Measurements from ENCODE around the gene IFNL3. TPM values are rescaled to one million over a fixed set of nuclear protein-coding genes. Genes with fewer than 3 reads are reported as not detected.
"Not testable (repeated sequence)": the region's sequence is repeated elsewhere in the genome, so short reads cannot be mapped to it uniquely, and the experiment has no call there.

The IFNL3 gene
- total RNA-seq, 4 donors from 2014 or later: not detected

DNA sequence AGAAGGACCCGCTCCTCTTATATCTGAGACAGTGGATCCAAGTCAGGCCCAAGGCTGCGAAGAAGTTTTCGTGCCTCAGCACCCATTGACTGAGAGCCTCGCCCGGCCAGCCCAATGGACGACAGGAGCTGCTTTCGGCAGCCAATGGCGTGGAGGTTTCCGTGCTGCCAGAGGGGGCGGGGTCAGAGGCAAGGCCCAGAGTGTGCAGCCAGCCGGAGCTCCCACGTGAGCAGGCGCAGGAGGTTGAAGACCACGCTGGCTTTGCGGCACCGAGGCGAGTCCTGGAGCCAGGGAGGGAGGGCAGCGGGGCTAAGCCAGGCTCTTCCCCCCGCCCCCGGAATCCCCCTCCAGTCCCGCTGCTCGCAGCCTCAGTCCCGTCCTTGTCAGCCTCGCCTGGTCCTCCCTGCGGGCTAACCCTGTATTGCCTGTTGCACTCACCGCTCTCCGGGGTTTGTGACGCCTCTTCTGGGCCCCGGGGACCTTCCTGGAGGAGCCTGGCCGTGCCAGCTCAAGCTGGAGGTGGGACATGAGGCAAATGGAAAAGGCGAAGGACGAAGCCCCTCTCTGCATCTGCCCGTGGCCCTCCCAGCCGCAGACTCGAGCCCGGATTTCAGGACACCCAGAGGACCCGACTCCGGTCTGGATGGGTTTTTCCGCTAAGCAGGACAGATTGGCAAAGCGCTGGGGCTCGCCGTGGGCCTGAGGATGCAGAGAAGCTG lies 2.3 kb upstream of the IFNL3 start:
- Histone ChIP-seq H3K4me3 (peak overlapping the region in 1 of 4 donors; percentile 7), H3K4me1 (peaks cover 0 to 14% (median 4%) of the 10 kb centered on the region in 4 donors), H3K9me3 (no peaks in the 10 kb centered on the region), H3K36me3 (no peaks in the 10 kb centered on the region), H3K27ac (no peak overlapping the region), H3K27me3 (peaks cover 0 to 64% of the 10 kb centered on the region in 2 donors)
- 11 to 13% methylated on average over 23 to 29 of the region's 42 CpGs for WGBS, 2 donors
- TF ChIP-seq, protein P1, sequence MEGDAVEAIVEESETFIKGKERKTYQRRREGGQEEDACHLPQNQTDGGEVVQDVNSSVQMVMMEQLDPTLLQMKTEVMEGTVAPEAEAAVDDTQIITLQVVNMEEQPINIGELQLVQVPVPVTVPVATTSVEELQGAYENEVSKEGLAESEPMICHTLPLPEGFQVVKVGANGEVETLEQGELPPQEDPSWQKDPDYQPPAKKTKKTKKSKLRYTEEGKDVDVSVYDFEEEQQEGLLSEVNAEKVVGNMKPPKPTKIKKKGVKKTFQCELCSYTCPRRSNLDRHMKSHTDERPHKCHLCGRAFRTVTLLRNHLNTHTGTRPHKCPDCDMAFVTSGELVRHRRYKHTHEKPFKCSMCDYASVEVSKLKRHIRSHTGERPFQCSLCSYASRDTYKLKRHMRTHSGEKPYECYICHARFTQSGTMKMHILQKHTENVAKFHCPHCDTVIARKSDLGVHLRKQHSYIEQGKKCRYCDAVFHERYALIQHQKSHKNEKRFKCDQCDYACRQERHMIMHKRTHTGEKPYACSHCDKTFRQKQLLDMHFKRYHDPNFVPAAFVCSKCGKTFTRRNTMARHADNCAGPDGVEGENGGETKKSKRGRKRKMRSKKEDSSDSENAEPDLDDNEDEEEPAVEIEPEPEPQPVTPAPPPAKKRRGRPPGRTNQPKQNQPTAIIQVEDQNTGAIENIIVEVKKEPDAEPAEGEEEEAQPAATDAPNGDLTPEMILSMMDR (IDR thresholded peaks at IDR 0.05): no peak
- TF ChIP-seq POLR2A (IDR thresholded peaks at IDR 0.05): no peak
- DNase-seq (ENCODE audit: low spot score in 2 of 2): no peak

DNA sequence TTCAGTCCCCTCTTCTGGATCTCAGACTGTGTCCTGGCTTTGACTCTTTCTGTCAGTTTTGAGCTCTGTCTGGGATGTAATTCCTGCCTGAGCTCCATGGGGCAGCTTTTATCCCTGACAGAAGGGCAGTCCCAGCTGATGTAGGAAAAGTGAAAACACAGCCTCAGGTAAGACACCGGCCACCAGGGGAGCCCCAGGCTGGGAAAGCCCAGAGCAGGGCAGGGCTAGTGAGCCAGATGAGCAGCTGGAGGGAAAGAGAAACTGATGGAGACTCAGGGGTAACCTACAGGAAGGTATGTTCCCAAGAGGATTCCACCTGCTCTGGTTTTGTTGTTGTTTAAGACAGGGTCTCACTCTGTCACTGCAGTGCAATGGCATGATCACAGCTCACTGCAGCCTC lies 360 bp upstream of the IFNL3 start:
- not testable (repeated sequence) for H3K4me3 ChIP-seq; H3K36me3 ChIP-seq; DNase-seq (ENCODE audit: low spot score in 2 of 2); H3K9me3 ChIP-seq; H3K27ac ChIP-seq
- Histone ChIP-seq H3K4me1 (peaks cover 0 to 14% (median 4%) of the 10 kb centered on the region in 4 donors), H3K27me3 (peaks cover 0 to 65% of the 10 kb centered on the region in 2 donors)
- WGBS, 2 donors: no CpG with 5 or more reads among the region's 1 CpG

DNA sequence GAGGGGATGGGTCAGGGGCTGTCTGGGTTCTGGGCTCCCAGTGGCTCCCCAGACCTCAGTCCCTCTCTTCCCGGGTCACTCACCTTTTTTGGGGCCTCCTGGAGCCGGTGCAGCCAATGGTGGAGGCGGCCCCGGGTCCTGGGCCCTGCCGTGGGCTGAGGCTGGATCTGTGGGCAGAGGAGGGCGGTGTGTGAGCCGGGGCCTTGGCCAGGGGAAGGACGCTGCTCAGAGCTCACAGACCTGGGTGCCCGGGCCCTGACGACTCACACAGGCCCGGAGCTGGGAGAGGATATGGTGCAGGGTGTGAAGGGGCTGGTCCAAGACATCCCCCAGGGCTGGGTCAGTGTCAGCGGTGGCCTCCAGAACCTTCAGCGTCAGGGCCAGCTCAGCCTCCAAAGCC lies 1.1 kb downstream of the IFNL3 start:
- H3K4me1 ChIP-seq: peaks cover 0 to 14% (median 4%) of the 10 kb centered on the region in 4 donors
- not testable (repeated sequence) for DNase-seq (ENCODE audit: low spot score in 2 of 2); H3K27ac ChIP-seq; H3K36me3 ChIP-seq; H3K9me3 ChIP-seq; H3K4me3 ChIP-seq
- 77 to 84% methylated on average over 8 to 10 of the region's 13 CpGs for WGBS, 2 donors
- H3K27me3 ChIP-seq: peaks cover 0 to 59% of the 10 kb centered on the region in 2 donors

DNA sequence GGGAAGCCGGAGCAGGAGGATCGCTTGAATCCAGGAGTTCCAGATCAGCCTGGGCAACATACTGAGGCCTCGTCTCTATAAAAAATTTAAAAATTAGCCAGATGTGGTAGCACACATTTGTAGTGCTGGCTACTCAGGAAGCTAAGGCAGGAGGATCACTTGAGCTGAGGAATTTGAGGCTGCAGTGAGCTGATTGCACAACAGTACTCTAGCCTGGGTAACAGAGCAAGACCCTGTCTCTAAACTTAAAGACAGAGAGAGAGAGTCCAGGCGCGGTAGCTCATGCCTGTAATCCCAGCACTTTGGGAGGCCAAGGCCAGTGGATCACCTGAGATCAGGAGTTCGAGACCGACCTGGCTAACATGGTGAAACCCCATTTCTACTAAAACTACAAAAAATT lies 4.4 kb downstream of the IFNL3 start:
- no peak for DNase-seq (ENCODE audit: low spot score in 2 of 2)
- no peak overlapping the region for H3K4me3 ChIP-seq
- H3K36me3 ChIP-seq: no peaks in the 10 kb centered on the region
- peaks cover 0 to 45% of the 10 kb centered on the region in 2 donors for H3K27me3 ChIP-seq
- TF ChIP-seq POLR2A (IDR thresholded peaks at IDR 0.05) (no peak), EP300 (IDR thresholded peaks at IDR 0.05) (no peak)
- TF ChIP-seq, protein P1 (IDR thresholded peaks at IDR 0.05): no peak
- no peaks in the 10 kb centered on the region for H3K9me3 ChIP-seq
- no peak overlapping the region for H3K27ac ChIP-seq
- 84 to 91% methylated on average over 7 of the region's 7 CpGs for WGBS, 2 donors
- H3K4me1 ChIP-seq: peaks cover 0 to 3% (median 0%) of the 10 kb centered on the region in 4 donors

DNA sequence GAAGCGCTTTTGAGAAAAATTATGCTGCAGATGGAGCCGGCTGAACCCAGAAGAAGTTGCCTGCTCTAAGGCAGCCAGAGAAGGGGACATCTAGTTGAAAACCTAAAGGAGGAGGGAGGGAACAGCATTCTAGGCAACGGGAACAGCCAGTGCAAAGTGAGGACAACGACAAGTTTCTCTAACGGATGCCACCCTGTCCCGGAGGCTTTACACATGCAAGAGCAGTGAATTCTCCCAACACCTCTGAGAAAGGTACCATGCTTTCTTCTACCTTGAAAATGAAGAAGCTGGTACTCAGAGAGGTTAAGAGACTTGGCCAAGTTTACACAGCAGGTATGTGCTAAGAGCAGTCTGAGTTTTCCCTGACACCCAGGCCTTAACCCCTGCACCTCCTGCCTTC lies 5.9 kb downstream of the IFNL3 start:
- H3K36me3 ChIP-seq: no peaks in the 10 kb centered on the region
- peaks cover 0 to 3% (median 0%) of the 10 kb centered on the region in 4 donors for H3K4me1 ChIP-seq
- H3K9me3 ChIP-seq: no peaks in the 10 kb centered on the region
- H3K27me3 ChIP-seq: peaks cover 0 to 42% of the 10 kb centered on the region in 2 donors
- DNase-seq (ENCODE audit: low spot score in 2 of 2): no peak
- H3K4me3 ChIP-seq: no peak overlapping the region
- 83% methylated on average over 6 of the region's 6 CpGs for WGBS, 2 donors
- TF ChIP-seq EP300 (IDR thresholded peaks at IDR 0.05) (no peak), POLR2A (IDR thresholded peaks at IDR 0.05) (no peak)
- TF ChIP-seq, protein P1 (IDR thresholded peaks at IDR 0.05): no peak
- no peak overlapping the region for H3K27ac ChIP-seq

DNA sequence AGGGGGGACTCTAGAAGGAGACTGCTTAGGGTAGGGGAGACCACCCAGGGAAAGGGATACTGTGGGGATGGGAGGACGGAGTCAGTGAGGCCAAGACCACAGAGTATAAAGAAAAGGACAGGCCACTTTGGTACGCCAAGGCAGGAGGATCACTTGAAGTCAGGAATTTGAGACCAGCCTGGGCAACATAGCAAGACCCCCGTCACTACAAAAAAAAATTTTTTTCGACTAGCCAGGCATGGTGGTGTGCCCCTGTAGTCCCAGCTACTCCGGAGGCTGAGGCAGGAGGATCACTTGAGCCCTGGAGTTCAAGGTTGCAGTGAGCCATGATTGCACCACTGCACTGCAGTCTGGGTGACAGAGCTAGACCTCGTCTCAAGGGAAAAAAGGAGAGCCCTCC lies 6.6 kb downstream of the IFNL3 start:
- no peaks in the 10 kb centered on the region for H3K36me3 ChIP-seq
- WGBS, 2 donors: 75 to 76% methylated on average over 6 of the region's 6 CpGs
- TF ChIP-seq, protein P1 (IDR thresholded peaks at IDR 0.05): no peak
- TF ChIP-seq POLR2A (IDR thresholded peaks at IDR 0.05): no peak
- peaks cover 0 to 3% (median 0%) of the 10 kb centered on the region in 4 donors for H3K4me1 ChIP-seq
- H3K27me3 ChIP-seq: peaks cover 0 to 42% of the 10 kb centered on the region in 2 donors
- no peak overlapping the region for H3K27ac ChIP-seq
- H3K4me3 ChIP-seq: no peak overlapping the region
- no peaks in the 10 kb centered on the region for H3K9me3 ChIP-seq
- no peak for DNase-seq (ENCODE audit: low spot score in 2 of 2)
